K562 (cell line): Measurements from ENCODE around the gene CREB5. TPM values are rescaled to one million over a fixed set of nuclear protein-coding genes. Genes with fewer than 3 reads are reported as not detected.

Experiments used
- ATAC-seq: fragments of 200-7000 bp; cut with Tn5 transposase; 3 replicates; pipeline ENCODE4 v1.9.1; 2020; ENCODE audit warnings: moderate library complexity
- BruUV-seq: library from RNA; stranded (reverse); fragments of 400-500 nt; replicated peaks from 2 replicates; lab custom pipeline; 2021; lab: Mats Ljungman, UMichigan
- CTCF ChIA-PET: fragments of 300-600 bp; formaldehyde crosslinking; extraction: SDS; loops from one replicate; lab custom pipeline; 2021; ENCODE audit warnings: low intra/inter-chr PET ratio; lab: Yijun Ruan, JAX
- POLR2A ChIA-PET: fragments of 300-600, 350-650 bp; sonication (Branson Sonifier 250); formaldehyde crosslinking; extraction: SDS; loops from one replicate; lab custom pipeline; 2021; ENCODE audit warnings: antibody characterized with exemption, inconsistent platforms; lab: Yijun Ruan, JAX
- DNase-seq, 4 experiments: peaks; one replicate each; pipeline versions ENCODE4 v3.0.0 to v3.0.0-alpha.2; 2011 to 2018; ENCODE audit warnings: low spot score in 3 of 4, mixed read lengths in 3 of 4; ENCODE audit errors: extremely low read depth in 1 of 4
- FAIRE-seq: peaks from 2 replicates; lab custom pipeline; 2011; peaks lifted over from hg19 to GRCh38; lab: Jason Lieb, UNC
- H2AFZ ChIP-seq: 2 replicates; pipeline ENCODE4 v1.6.0; 2011; ENCODE audit warnings: low read depth, low read length, control low read depth, inconsistent platforms
- H3K27ac ChIP-seq: fragments of 200-600 bp; 3 replicates; pipeline ENCODE4 v1.8.0; 2011; ENCODE audit warnings: low read depth, mild to moderate bottlenecking, control low read depth, inconsistent platforms, low read length, moderate library complexity, mixed read lengths; ENCODE audit errors: extremely low read depth
- H3K27me3 ChIP-seq, 2 experiments: fragments of 300-600 bp in 1 of 2; 2 replicates in 1 of 2; 3 replicates in 1 of 2; pipeline versions ENCODE4 v1.6.0 to v1.8.0; 2011; ENCODE audit warnings: inconsistent platforms in 2 of 2, low read length in 2 of 2, mild to moderate bottlenecking in 1 of 2, mixed read lengths in 1 of 2, moderate library complexity in 1 of 2; ENCODE audit not compliant: control insufficient read depth in 2 of 2, insufficient read depth in 2 of 2
- H3K36me3 ChIP-seq: fragments of 300-600 bp; 3 replicates; pipeline ENCODE4 v1.8.0; 2011; ENCODE audit warnings: mild to moderate bottlenecking, low read length, inconsistent platforms; ENCODE audit not compliant: control insufficient read depth, insufficient read depth
- H3K4me1 ChIP-seq, 2 experiments: fragments of 200-600 bp in 1 of 2; replicated peaks in 1 of 2; 2 replicates in 1 of 2; 3 replicates in 1 of 2; pipeline versions ENCODE4 v1.5.1 to v1.8.0; 2011; ENCODE audit warnings: inconsistent platforms in 2 of 2, low read length in 2 of 2, mild to moderate bottlenecking in 1 of 2, mixed read lengths in 1 of 2, moderate library complexity in 1 of 2; ENCODE audit not compliant: control insufficient read depth in 2 of 2, insufficient read depth in 2 of 2
- H3K4me2 ChIP-seq: 2 replicates; pipeline ENCODE4 v1.6.1; 2011; ENCODE audit warnings: low read length, control low read depth, inconsistent platforms, mixed read lengths; ENCODE audit not compliant: insufficient read depth
- H3K4me3 ChIP-seq: fragments of 200-600 bp; sonication (generic), shearing (Covaris generic); 2 replicates; pipeline ENCODE4 v1.5.1; 2016; ENCODE audit warnings: control low read depth, inconsistent platforms
- H3K79me2 ChIP-seq: fragments of 200-600 bp; 3 replicates; pipeline ENCODE4 v1.8.0; 2011; ENCODE audit warnings: low read length, inconsistent platforms; ENCODE audit not compliant: control insufficient read depth, insufficient read depth
- H3K9ac ChIP-seq, 2 experiments: 2 replicates each; pipeline versions ENCODE4 v1.6.0 to v1.6.1; 2011; ENCODE audit warnings: low read depth in 2 of 2, low read length in 2 of 2, control low read depth in 1 of 2, inconsistent platforms in 1 of 2, mild to moderate bottlenecking in 1 of 2, mixed read lengths in 1 of 2; ENCODE audit not compliant: insufficient read depth in 1 of 2
- H3K9me1 ChIP-seq: one replicate; pipeline ENCODE4 v1.6.0; 2011; ENCODE audit warnings: inconsistent platforms, mild to moderate bottlenecking, low read length, moderate library complexity; ENCODE audit not compliant: control insufficient read depth, insufficient read depth
- H3K9me3 ChIP-seq: replicated peaks from 2 replicates; pipeline ENCODE4 v1.5.1; 2011; ENCODE audit warnings: low read depth, low read length, inconsistent platforms; ENCODE audit not compliant: control insufficient read depth, insufficient read depth
- H4K20me1 ChIP-seq: replicated peaks from 2 replicates; pipeline ENCODE4 v1.6.1; 2011; ENCODE audit warnings: low read length, inconsistent platforms, mixed read lengths; ENCODE audit not compliant: control insufficient read depth, insufficient read depth
- RAD21 ChIP-seq, 2 experiments: fragments of 250-450 bp in 1 of 2; fragments of 450-650 bp in 1 of 2; sonication (Bioruptor Pico) in 1 of 2; formaldehyde crosslinking in 1 of 2; IDR thresholded peaks in 1 of 2; conservative IDR thresholded peaks in 1 of 2; 2 replicates each; pipeline versions ENCODE4 v1.4.0 to v1.8.0; 2020 to 2022; ENCODE audit warnings: mild to moderate bottlenecking in 2 of 2, moderate library complexity in 1 of 2
- RBM25 ChIP-seq: fragments of 200-400 bp; formaldehyde crosslinking; IDR thresholded peaks from 2 replicates; pipeline ENCODE4 v1.6.1; 2018; ENCODE audit warnings: low read length, low read depth, moderate library complexity; ENCODE audit not compliant: severe bottlenecking
- SMAD2 ChIP-seq: fragments of 150-350 bp; IDR thresholded peaks from 2 replicates; pipeline ENCODE4 v1.6.1; 2014; ENCODE audit warnings: low read depth, mild to moderate bottlenecking, low read length
- SRSF7 ChIP-seq: fragments of 200-400 bp; formaldehyde crosslinking; optimal IDR thresholded peaks from 2 replicates; pipeline ENCODE3; 2017; ENCODE audit warnings: mild to moderate bottlenecking, low read depth, low read length
- ZNF274 ChIP-seq: IDR thresholded peaks from 2 replicates; pipeline ENCODE4 v1.6.1; 2011; ENCODE audit warnings: low read depth, mild to moderate bottlenecking, low read length, moderate library complexity, borderline replicate concordance
- WGBS: fragments of 100-300 bp; shearing (Covaris generic); methylation state at CpG from one replicate; pipeline ENCODE4 v1.1.6; 2016; ENCODE audit warnings: low coverage, mixed read lengths; ENCODE audit not compliant: insufficient coverage; ENCODE audit errors: missing lambda C conversion rate; 5-methylcytosine and 5-hydroxymethylcytosine counted together
- in situ Hi-C: fragments of 300-500 bp; cut with MboI; formaldehyde crosslinking; loops from 4 replicates; pipeline ENCODE4 v1.15.0; 2018; ENCODE audit warnings: inconsistent platforms, mixed read lengths
- intact Hi-C: fragments of 100-400 bp; cut with micrococcal nuclease; formaldehyde crosslinking; loops from 2 replicates; pipeline ENCODE4 v1.14.2; 2022
- polyA plus RNA-seq, 8 experiments: library from polyadenylated mRNA; depleted of rRNA in 4 of 8; stranded (reverse) in 5 of 8; unstranded in 3 of 8; fragments of >200 nt; fragmentation: Nextera tagmentation in 2 of 8; fragmentation: Illumina TruSeq in 1 of 8; extraction: Ambion mirVana in 2 of 8; extraction: Trizol in 1 of 8; gene quantifications; 2 replicates each; pipeline versions ENCODE4 v1.2.1 to v1.2.3, GENCODE V29; 2011 to 2014; ENCODE audit warnings: inconsistent platforms in 1 of 8, missing spikeins in 1 of 8
- total RNA-seq, 7 experiments: library from RNA; depleted of rRNA in 6 of 7; stranded (reverse); fragments of >200 nt in 6 of 7; fragmentation: Illumina TruSeq in 2 of 7; extraction: Trizol in 2 of 7; gene quantifications; 2 replicates each; pipeline versions ENCODE4 v1.2.1 to v1.2.3, GENCODE V29; 2011 to 2021; ENCODE audit warnings: low replicate concordance in 1 of 7
- TF ChIP-seq, protein P1 (sequence below): sonication (generic); formaldehyde crosslinking; IDR thresholded peaks from 2 replicates; pipeline ENCODE4 v1.8.1; 2022; ENCODE audit warnings: missing genetic modification reagents

CREB5 gene
- total and polyA plus RNA-seq, 9 of the 15 experiments (the other 6 are each of a cell fraction or from before 2014, with no cell fraction given), result 0.33 to 6.4 (median 1.8) TPM

GRCh38 chr7:28375729-28376128 is 36.6 kb upstream of the CREB5 start:
- Histone ChIP-seq H3K27ac (no peak overlapping the region), H3K36me3 (no peaks in the 10 kb centered on the region), H3K4me3 (no peak overlapping the region), H3K9me3 (no peaks in the 10 kb centered on the region), H3K9me1 (no peaks in the 10 kb centered on the region), H3K9ac (no peak overlapping the region), H2AFZ (no peak overlapping the region), H3K27me3 (0 out of 5 replicates have a peak, but pooled peaks cover 0 to 3% of the 10 kb centered on the region in 2 experiments), H3K4me2 (no peak overlapping the region), H4K20me1 (no peaks in the 10 kb centered on the region), H3K4me1 (no peaks in the 10 kb centered on the region), H3K79me2 (no peaks in the 10 kb centered on the region)
- intact Hi-C loops (no loop called here), in situ Hi-C loops (no loop called here)
- no peak for FAIRE-seq
- BruUV-seq, result no TSS peak
- no peak for ATAC-seq
- ChIA-PET POLR2A (no interaction called here), CTCF (no interaction called here)
- DNase-seq, result no peak
- WGBS, result 7% methylated on average over 1 of the region's 1 CpG
- TF ChIP-seq SRSF7, result no peak
- no peak for TF ChIP-seq RAD21 (CRISPR knock-in tag; conservative IDR thresholded peaks at IDR 0.05 in 1 of 2, IDR thresholded peaks at IDR 0.05 in 1 of 2)
- no peak for TF ChIP-seq SMAD2
- TF ChIP-seq ZNF274, result no peak
- TF ChIP-seq RBM25, result peak; percentile 86
- TF ChIP-seq, protein P1, sequence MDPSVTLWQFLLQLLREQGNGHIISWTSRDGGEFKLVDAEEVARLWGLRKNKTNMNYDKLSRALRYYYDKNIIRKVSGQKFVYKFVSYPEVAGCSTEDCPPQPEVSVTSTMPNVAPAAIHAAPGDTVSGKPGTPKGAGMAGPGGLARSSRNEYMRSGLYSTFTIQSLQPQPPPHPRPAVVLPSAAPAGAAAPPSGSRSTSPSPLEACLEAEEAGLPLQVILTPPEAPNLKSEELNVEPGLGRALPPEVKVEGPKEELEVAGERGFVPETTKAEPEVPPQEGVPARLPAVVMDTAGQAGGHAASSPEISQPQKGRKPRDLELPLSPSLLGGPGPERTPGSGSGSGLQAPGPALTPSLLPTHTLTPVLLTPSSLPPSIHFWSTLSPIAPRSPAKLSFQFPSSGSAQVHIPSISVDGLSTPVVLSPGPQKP (CRISPR knock-in tag), result no peak
